ENCODE measurements around the gene ACOT11.

Gene ACOT11

GRCh38 chr1:54538538-54538937, 9.5 kb upstream of the ACOT11 start:
- no peak for DNase-seq

- DNase-seq = no peak
These were observed 7.3 kb upstream of the ACOT11 start for GRCh38 chr1:54540582-54541295.

GRCh38 chr1:54542120-54542961, 5.7 kb upstream of the ACOT11 start:
- DNase-seq = peak; percentile 59

- no peak for DNase-seq
These were observed 5.0 kb upstream of the ACOT11 start for GRCh38 chr1:54542962-54543539.

GRCh38 chr1:54543729-54544496, 4.1 kb upstream of the ACOT11 start:
- no peak for DNase-seq

GRCh38 chr1:54545916-54546635, 2.0 kb upstream of the ACOT11 start:
- no peak for DNase-seq

- DNase-seq = no peak
These were observed 1.2 kb upstream of the ACOT11 start for GRCh38 chr1:54546651-54547401.

- DNase-seq = no peak
These were observed 489 bp downstream of the ACOT11 start for GRCh38 chr1:54548389-54549044.

GRCh38 chr1:54549181-54549924, 1.3 kb downstream of the ACOT11 start:
- DNase-seq = no peak

- DNase-seq = no peak
These were observed 3.9 kb downstream of the ACOT11 start for GRCh38 chr1:54551891-54552290.

- DNase-seq = no peak
These were observed 5.7 kb downstream of the ACOT11 start for GRCh38 chr1:54553602-54554313.

- no peak for DNase-seq
These were observed 8.1 kb downstream of the ACOT11 start for GRCh38 chr1:54556110-54556509.

GRCh38 chr1:54557671-54558355, 9.8 kb downstream of the ACOT11 start:
- DNase-seq = no peak

- DNase-seq = no peak
These were observed 10.5 kb downstream of the ACOT11 start for GRCh38 chr1:54558434-54559030.

GRCh38 chr1:54559111-54559548, 11.1 kb downstream of the ACOT11 start:
- no peak for DNase-seq

- no peak for DNase-seq
These were observed 11.8 kb downstream of the ACOT11 start for GRCh38 chr1:54559771-54560231.

- no peak for DNase-seq
These were observed 16.5 kb downstream of the ACOT11 start for GRCh38 chr1:54564312-54565112.

- no peak for DNase-seq
These were observed 17.1 kb downstream of the ACOT11 start for GRCh38 chr1:54565113-54565501.

Data from activated naive CD4-positive, alpha-beta T cell treated with anti-CD3 and anti-CD28 coated beads, Interleukin-2, amount 50 U/mL, for 16 hours (primary cell).